SK-N-SH treated with all-trans-retinoic acid at 6 μM for 48 hours (cell line): ENCODE measurements around the gene ZDHHC11B.

Experiments
- ARNTL ChIP-seq: fragments of 450-650 bp; formaldehyde crosslinking; IDR thresholded peaks from 2 replicates; pipeline ENCODE4 v1.5.0; 2020; ENCODE audit warnings: low read depth, mild to moderate bottlenecking, moderate library complexity, borderline replicate concordance
- BACH2 ChIP-seq: fragments of 250-450 bp; sonication (Bioruptor Pico); IDR thresholded peaks from 2 replicates; pipeline ENCODE4 v1.9.0; 2021; ENCODE audit warnings: mild to moderate bottlenecking, borderline replicate concordance
- CSDC2 ChIP-seq: fragments of 250-450 bp; sonication (Bioruptor Pico); IDR thresholded peaks from 2 replicates; pipeline ENCODE4 v1.5.0; 2020; ENCODE audit warnings: mild to moderate bottlenecking, moderate library complexity
- GLIS3 ChIP-seq: fragments of 250-450 bp; sonication (Bioruptor Pico); IDR thresholded peaks from 2 replicates; pipeline ENCODE4 v1.5.0; 2020; ENCODE audit warnings: mild to moderate bottlenecking, moderate library complexity
- ISL1 ChIP-seq: fragments of 250-450 bp; sonication (Bioruptor Pico); IDR thresholded peaks from 2 replicates; pipeline ENCODE4 v2.1.2; 2022; ENCODE audit warnings: mild to moderate bottlenecking, moderate library complexity
- PATZ1 ChIP-seq: fragments of 250-450 bp; sonication (Bioruptor Pico); IDR thresholded peaks from 2 replicates; pipeline ENCODE4 v1.8.0; 2020; ENCODE audit warnings: mild to moderate bottlenecking, moderate library complexity, borderline replicate concordance
- RARB ChIP-seq: fragments of 250-450 bp; sonication (Bioruptor Pico); IDR thresholded peaks from 2 replicates; pipeline ENCODE4 v1.8.0; 2021; ENCODE audit warnings: mild to moderate bottlenecking, moderate library complexity
- ZNF565 ChIP-seq: fragments of 450-650 bp; formaldehyde crosslinking; conservative IDR thresholded peaks from 2 replicates; pipeline ENCODE4 v1.5.0; 2020; ENCODE audit warnings: low read depth, mild to moderate bottlenecking, moderate library complexity

GRCh38 chr5:816176-816575 lies 31.6 kb upstream of the ZDHHC11B start:
- TF ChIP-seq PATZ1 (CRISPR knock-in tag) (no peak), CSDC2 (CRISPR knock-in tag) (no peak), RARB (CRISPR knock-in tag) (no peak), GLIS3 (CRISPR knock-in tag) (no peak), ZNF565 (no peak), ISL1 (CRISPR knock-in tag) (no peak), ARNTL (no peak), BACH2 (CRISPR knock-in tag) (no peak)
